K562 (cell line): Measurements from ENCODE around the gene PDIA5.

Source experiments
- CTCF ChIP-seq, 3 experiments: IDR thresholded peaks in 2 of 3; conservative IDR thresholded peaks in 1 of 3; 2 replicates each; pipeline ENCODE4 v1.5.1; 2011 to 2012; ENCODE audit warnings: low read length in 3 of 3, mild to moderate bottlenecking in 3 of 3, control low read depth in 2 of 3, improper control_type of control experiment in 1 of 3, inconsistent platforms in 1 of 3, low read depth in 1 of 3, mixed read lengths in 1 of 3, moderate library complexity in 1 of 3; ENCODE audit not compliant: insufficient read depth in 2 of 3
- ELF1 ChIP-seq: fragments of 200-800 bp; sonication (Bioruptor generic); IDR thresholded peaks from 2 replicates; pipeline ENCODE4 v1.6.1; 2016; ENCODE audit warnings: missing genetic modification characterization, missing compliant biosample characterization
- KAT2B ChIP-seq: IDR thresholded peaks from one replicate; pipeline ENCODE4 v1.6.1; 2012; ENCODE audit warnings: low read depth, mild to moderate bottlenecking, control low read depth, inconsistent platforms, low read length, moderate library complexity
- NFE2 ChIP-seq: IDR thresholded peaks from 2 replicates; pipeline ENCODE4 v1.6.1; 2014; ENCODE audit warnings: antibody characterized with exemption, low read depth
- PHF21A ChIP-seq: fragments of 450-650 bp; IDR thresholded peaks from 2 replicates; pipeline ENCODE4 v1.6.1; 2017; ENCODE audit warnings: low read depth, borderline replicate concordance
- POLR2AphosphoS5 ChIP-seq: IDR thresholded peaks from 2 replicates; pipeline ENCODE4 v1.6.1; 2011; ENCODE audit warnings: mild to moderate bottlenecking, low read depth, low read length, moderate library complexity; ENCODE audit not compliant: control insufficient read depth, insufficient read depth
- RFX5 ChIP-seq: IDR thresholded peaks from 2 replicates; pipeline ENCODE4 v1.6.1; 2011; ENCODE audit warnings: low read depth, mild to moderate bottlenecking, improper control_type of control experiment, low read length
- TAF7 ChIP-seq: fragments of 450-650 bp; IDR thresholded peaks from 2 replicates; pipeline ENCODE4 v1.6.1; 2016; ENCODE audit warnings: missing genetic modification characterization, missing compliant biosample characterization
- TBL1XR1 ChIP-seq, 2 experiments: IDR thresholded peaks; 2 replicates each; pipeline ENCODE4 v1.6.1; 2012; ENCODE audit warnings: improper control_type of control experiment in 2 of 2, low read length in 2 of 2, mild to moderate bottlenecking in 1 of 2
- YY1 ChIP-seq, 3 experiments: IDR thresholded peaks; 2 replicates each; pipeline ENCODE4 v1.6.1; 2011; ENCODE audit warnings: low read length in 2 of 3, mild to moderate bottlenecking in 2 of 3, moderate library complexity in 2 of 3, borderline replicate concordance in 1 of 3, control low read depth in 1 of 3, low read depth in 1 of 3; ENCODE audit not compliant: insufficient read depth in 3 of 3, insufficient replicate concordance in 2 of 3, control insufficient read depth in 1 of 3, insufficient read length in 1 of 3; ENCODE audit errors: extremely low read depth in 1 of 3

DNA sequence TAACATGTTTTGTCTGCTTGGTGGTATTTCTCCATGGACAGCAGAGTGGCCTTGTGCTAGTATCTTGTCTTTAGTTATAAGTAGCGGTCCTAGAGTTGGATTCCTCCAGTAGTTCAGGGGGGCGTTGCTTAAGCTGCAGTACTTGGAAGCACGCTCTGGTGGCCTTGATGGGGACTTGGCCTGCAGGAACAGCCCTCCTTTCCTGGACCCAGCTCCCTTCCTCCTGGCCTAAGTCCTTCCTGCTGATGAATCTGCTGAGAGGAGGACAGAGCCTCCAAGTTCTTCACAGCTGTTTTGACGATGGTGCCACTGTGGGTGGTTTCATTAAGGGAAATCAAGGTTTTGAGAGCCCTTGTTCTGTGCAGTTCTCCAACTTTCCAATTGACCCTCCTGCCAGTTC, 96.3 kb downstream of the PDIA5 start:
- TF ChIP-seq YY1 (IDR thresholded peaks at IDR 0.05; ENCODE audit: borderline replicate concordance in 1 of 3, control insufficient read depth in 1 of 3, extremely low read depth in 1 of 3, insufficient read depth in 3 of 3, insufficient read length in 1 of 3, insufficient replicate concordance in 2 of 3, low read depth in 1 of 3, low read length in 2 of 3): no peak
- no peak for TF ChIP-seq CTCF (IDR thresholded peaks at IDR 0.05 in 2 of 3, conservative IDR thresholded peaks at IDR 0.05 in 1 of 3; ENCODE audit: insufficient read depth in 2 of 3, low read depth in 1 of 3, low read length in 3 of 3)
- TF ChIP-seq TBL1XR1 (IDR thresholded peaks at IDR 0.05; ENCODE audit: low read length in 2 of 2): no peak
- TF ChIP-seq TAF7 (tag): no peak
- no peak for TF ChIP-seq ELF1 (tag)
- no peak for TF ChIP-seq KAT2B
- no peak for TF ChIP-seq NFE2
- TF ChIP-seq PHF21A: no peak
- TF ChIP-seq RFX5: no peak
- no peak for TF ChIP-seq POLR2AphosphoS5
